HUES64 (cell line): ENCODE measurements around the gene PIK3IP1.
A peak's percentile ranks its signal among the peaks of the same experiment; 100 is the strongest.
"Not testable (repeated sequence)": the region's sequence is repeated elsewhere in the genome, so short reads cannot be mapped to it uniquely, and the experiment has no call there.

Experiments used
- H3K27ac ChIP-seq: 2 replicates; pipeline ENCODE4 v1.7.0; 2013; ENCODE audit warnings: low read depth, low read length, inconsistent platforms
- H3K27me3 ChIP-seq: 2 replicates; pipeline ENCODE4 v1.6.1; 2013; ENCODE audit warnings: mild to moderate bottlenecking, low read length; ENCODE audit not compliant: insufficient read depth
- H3K36me3 ChIP-seq: 2 replicates; pipeline ENCODE4 v1.6.1; 2013; ENCODE audit warnings: mild to moderate bottlenecking, low read length; ENCODE audit not compliant: insufficient read depth
- H3K4me1 ChIP-seq: 2 replicates; pipeline ENCODE4 v1.6.1; 2013; ENCODE audit warnings: mild to moderate bottlenecking, low read length, moderate library complexity; ENCODE audit not compliant: insufficient read depth
- H3K4me3 ChIP-seq: 2 replicates; pipeline ENCODE4 v1.5.1; 2013; ENCODE audit warnings: mild to moderate bottlenecking, low read length, moderate library complexity
- H3K9ac ChIP-seq: 2 replicates; pipeline ENCODE4 v1.6.1; 2013; ENCODE audit warnings: mild to moderate bottlenecking, low read depth, low read length
- H3K9me3 ChIP-seq: 2 replicates; pipeline ENCODE4 v1.6.1; 2013; ENCODE audit warnings: low read depth, low read length; ENCODE audit not compliant: insufficient read depth
- WGBS: fragments of 150-250, 120-280 bp; methylation state at CpG from one replicate; pipeline ENCODE4 v1.1.7; 2013; ENCODE audit warnings: missing lambda C conversion rate; 5-methylcytosine and 5-hydroxymethylcytosine counted together

PIK3IP1 gene

DNA sequence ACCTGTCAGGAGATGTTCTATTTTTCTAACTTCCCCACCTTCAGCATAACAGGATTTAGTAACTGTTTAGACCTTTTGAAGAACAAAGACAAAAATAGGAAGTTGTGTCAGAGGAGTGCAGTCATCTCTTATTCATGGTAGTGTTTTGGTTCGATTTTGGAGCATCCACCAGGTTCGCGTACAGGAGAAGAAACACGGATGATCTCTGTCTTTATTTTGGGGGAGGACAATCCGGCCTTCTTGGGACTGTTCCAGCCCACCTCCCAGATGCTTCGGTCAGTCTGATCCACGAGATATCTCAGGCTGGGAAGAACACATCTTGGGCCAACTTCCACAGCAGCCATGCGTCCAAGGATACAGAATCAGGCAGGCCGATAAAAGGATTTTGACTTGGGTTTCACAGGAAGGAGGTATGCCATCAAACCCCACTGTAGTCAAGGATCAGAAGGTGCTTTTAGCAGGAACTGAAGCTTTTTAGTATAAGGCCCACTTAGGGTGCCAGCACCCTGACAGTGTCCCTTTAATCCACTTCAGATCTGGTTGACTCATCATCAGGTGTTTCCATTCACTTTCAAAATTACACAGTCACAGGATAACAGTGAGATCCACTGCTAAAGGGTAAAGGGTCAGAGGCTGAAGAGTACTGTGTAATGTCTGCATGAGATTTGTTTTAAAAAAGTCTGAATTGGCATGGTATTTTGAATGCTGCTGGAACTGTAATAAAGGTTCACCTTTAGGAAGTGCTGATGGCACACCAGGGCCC is 37.3 kb upstream of the PIK3IP1 start:
- 85% methylated on average over 9 of the region's 9 CpGs for WGBS
- H3K27me3 ChIP-seq, result no peaks in the 10 kb centered on the region
- H3K36me3 ChIP-seq, result peaks cover 97% of the 10 kb centered on the region
- H3K4me1 ChIP-seq, result peaks cover 12% of the 10 kb centered on the region; the same call in 1 of the 2 replicates
- no peaks in the 10 kb centered on the region for H3K9me3 ChIP-seq
- H3K9ac ChIP-seq, result no peak overlapping the region
- H3K4me3 ChIP-seq, result no peak overlapping the region
- no peak overlapping the region for H3K27ac ChIP-seq

DNA sequence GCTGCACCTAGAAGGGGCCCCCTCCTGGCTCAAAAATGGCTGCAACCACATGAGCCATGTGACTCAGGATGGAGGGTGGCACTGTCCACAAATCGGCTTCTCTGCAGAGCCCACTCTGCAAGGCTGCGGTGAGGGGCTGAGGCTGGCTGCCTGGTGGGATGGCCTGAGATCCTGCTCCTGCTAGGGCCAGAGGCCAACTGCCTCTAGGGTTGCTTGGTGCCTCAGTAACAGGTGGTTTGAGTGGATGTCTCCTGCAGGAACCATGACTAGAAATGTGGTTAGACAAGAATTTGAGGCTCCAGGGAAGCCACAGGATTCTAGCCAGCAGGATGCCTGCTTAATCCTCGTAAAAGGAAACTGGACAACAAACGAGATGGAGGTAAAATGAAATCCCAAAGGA is 36.7 kb upstream of the PIK3IP1 start:
- Histone ChIP-seq H3K36me3 (peaks cover 95% of the 10 kb centered on the region), H3K27me3 (no peaks in the 10 kb centered on the region), H3K27ac (no peak overlapping the region; the same call in 1 of the 2 replicates), H3K4me1 (peaks cover 12% of the 10 kb centered on the region; the same call in 1 of the 2 replicates), H3K9me3 (no peaks in the 10 kb centered on the region), H3K4me3 (no peak overlapping the region), H3K9ac (no peak overlapping the region; the same call in 1 of the 2 replicates)
- WGBS, result 91% methylated on average over 4 of the region's 4 CpGs

DNA sequence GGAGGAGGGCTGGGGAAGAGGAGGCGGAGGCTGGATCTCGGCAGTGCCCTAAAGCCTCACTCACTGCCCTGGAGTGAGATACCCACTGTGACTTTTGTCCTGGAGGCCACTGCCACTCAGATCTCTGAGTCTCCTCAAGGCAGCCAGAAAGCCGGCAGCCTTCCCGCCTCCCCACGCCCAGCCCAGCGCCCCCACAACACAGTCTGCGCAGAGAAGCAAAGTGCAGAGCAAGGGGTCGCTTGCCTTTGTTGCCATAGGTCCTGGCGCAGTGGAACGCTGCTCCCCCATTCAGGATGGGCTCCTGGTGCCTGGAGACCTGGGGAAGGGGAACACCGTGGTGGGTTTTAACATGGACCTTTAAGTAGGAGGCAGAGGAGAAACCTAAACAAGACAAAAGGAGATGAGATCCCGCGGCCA is 36.3 kb upstream of the PIK3IP1 start:
- H3K36me3 ChIP-seq, result peaks cover 95% of the 10 kb centered on the region
- peak overlapping the region; percentile 39; the same call in 1 of the 2 replicates for H3K27ac ChIP-seq
- peak overlapping the region; percentile 39; the same call in 1 of the 2 replicates for H3K9ac ChIP-seq
- H3K27me3 ChIP-seq, result no peaks in the 10 kb centered on the region
- H3K4me1 ChIP-seq, result peaks cover 12% of the 10 kb centered on the region; the same call in 1 of the 2 replicates
- 90% methylated on average over 13 of the region's 13 CpGs for WGBS
- no peak overlapping the region for H3K4me3 ChIP-seq
- H3K9me3 ChIP-seq, result no peaks in the 10 kb centered on the region

DNA sequence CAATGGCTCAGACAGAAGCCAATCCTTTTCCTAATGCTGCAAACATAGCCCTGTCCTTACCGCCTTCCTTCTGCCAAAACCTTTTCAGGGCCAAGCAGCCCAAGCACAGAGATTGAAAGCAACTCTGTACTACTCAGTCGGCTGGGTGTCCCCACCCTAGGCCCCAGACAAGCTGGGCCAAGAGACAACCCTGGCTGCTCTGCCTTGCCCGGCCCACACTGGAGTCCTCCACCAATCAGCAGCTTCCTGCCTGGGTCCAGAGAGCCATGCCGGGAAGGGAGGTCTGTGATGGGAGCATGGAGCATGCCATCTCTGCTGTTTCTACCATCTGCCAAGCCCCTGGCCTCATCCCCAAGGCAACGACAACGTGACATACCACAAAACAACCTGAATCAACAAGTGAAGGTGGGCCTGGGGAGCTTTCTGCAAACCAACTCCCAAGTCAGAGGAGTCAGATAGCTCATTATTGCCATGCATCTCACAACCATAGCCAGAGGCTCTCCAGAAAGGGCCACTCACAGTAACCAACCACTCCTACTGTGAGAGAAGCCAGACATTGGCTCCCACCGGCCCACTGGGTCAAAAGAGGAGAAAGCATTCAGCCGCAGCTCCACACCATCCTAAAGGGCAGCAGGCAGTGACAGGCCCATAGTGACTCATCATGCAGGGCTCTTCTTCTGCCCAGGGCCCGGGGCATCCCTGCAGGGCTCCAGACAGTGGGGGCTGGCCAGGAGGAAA is 35.7 kb upstream of the PIK3IP1 start:
- H3K4me3 ChIP-seq, result no peak overlapping the region
- H3K36me3 ChIP-seq, result peaks cover 91% of the 10 kb centered on the region
- peaks cover 12% of the 10 kb centered on the region; the same call in 1 of the 2 replicates for H3K4me1 ChIP-seq
- 87% methylated on average over 9 of the region's 9 CpGs for WGBS
- H3K27ac ChIP-seq, result no peak overlapping the region
- no peaks in the 10 kb centered on the region for H3K27me3 ChIP-seq
- no peak overlapping the region for H3K9ac ChIP-seq
- H3K9me3 ChIP-seq, result no peaks in the 10 kb centered on the region

DNA sequence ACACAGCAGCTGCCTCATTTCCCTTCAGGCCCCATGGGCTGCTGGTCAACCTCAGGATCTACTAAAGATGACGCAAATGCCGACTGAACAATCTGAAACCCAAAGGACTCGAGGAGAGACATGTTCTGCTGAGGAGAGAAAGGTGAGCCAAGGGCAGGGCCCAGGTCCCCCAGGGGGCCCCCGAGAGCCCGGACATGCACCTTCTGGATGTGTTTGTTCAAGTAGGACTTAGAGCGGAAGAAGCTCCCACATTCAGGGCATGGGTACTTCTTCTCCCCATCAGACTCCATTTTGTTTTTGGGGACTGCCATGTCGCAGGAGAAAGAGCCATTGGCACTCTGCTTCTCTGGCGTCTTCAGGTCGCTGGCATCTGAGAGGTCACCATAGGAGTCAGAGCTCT is 34.6 kb upstream of the PIK3IP1 start:
- no peaks in the 10 kb centered on the region for H3K27me3 ChIP-seq
- H3K36me3 ChIP-seq, result peaks cover 80% of the 10 kb centered on the region
- H3K27ac ChIP-seq, result no peak overlapping the region
- H3K9ac ChIP-seq, result no peak overlapping the region
- no peak overlapping the region for H3K4me3 ChIP-seq
- peaks cover 12% of the 10 kb centered on the region; the same call in 1 of the 2 replicates for H3K4me1 ChIP-seq
- WGBS, result 95% methylated on average over 9 of the region's 9 CpGs
- H3K9me3 ChIP-seq, result no peaks in the 10 kb centered on the region

DNA sequence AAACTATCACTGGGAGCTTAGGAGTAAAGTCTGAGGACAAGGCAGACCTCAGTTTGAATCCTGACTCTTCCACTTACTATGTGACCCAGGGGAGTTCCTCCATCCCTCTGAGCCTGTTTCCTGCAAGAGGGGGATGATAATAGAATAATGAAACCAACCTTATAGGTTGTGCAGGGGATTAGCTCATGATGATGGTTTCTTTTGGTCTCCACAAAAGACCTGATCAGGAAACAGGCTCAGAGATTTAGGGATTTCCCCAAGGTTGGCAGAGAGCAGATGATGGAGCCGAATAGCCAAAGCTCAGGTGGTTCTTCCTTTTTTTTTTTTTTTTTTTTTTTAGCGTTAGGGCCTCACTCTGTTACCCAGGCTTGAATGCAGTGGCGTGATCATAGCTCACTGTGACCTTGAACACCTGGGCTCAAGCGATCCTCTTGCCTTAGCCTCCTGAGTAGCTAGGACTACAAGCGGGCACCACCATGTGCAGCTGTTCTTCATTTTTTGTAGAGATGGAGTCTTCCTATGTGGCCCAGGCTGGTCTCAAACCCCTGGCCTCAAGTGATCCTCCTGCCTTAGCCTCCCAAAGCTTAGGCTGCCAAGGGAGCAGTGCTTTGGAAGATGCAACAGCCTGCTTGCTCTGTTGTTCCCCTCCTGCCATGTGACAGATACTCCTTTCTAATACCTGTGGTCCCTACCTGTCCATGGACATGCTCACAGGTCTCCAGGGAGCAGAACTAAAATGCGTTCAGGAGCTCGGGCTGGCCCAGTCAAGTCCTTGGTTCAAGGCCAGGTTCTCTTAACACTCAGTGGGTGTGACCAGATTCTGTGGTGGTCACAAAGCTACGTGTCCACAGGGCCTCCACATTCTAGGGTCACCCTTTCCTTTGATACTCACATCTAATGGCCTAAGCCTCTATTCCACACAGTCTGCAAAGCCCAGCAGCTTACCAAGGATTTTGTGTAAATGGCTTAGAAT is 31.6 kb upstream of the PIK3IP1 start:
- Histone ChIP-seq H3K9me3 (no peaks in the 10 kb centered on the region), H3K36me3 (peaks cover 53% of the 10 kb centered on the region), H3K4me3 (no peak overlapping the region), H3K9ac (no peak overlapping the region), H3K4me1 (peaks cover 8% of the 10 kb centered on the region; the same call in 1 of the 2 replicates), H3K27ac (no peak overlapping the region), H3K27me3 (no peaks in the 10 kb centered on the region)
- 93% methylated on average over 8 of the region's 8 CpGs for WGBS

DNA sequence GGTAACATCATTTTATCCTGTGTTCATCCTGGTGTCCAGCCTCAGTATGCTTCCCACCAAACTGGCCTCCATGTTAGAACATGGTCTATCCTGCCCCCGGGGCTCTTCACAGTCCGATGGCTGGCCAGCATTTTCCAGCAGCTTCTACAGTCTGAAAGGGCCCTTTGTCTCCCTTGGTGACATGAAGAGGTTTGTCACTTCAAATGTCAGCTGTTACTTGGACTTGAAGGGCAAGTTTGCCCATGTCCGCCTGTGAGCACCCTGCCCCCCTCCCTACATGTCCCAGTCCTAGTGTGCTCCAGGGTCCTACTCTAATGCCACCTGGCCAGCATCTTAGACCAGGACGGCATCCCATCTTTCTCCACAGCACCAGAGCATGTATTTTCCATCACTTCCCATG is 29.1 kb upstream of the PIK3IP1 start:
- Histone ChIP-seq H3K27ac (no peak overlapping the region), H3K9me3 (no peaks in the 10 kb centered on the region), H3K4me3 (no peak overlapping the region), H3K27me3 (no peaks in the 10 kb centered on the region), H3K36me3 (peaks cover 28% of the 10 kb centered on the region), H3K9ac (no peak overlapping the region), H3K4me1 (no peaks in the 10 kb centered on the region)
- 91% methylated on average over 4 of the region's 4 CpGs for WGBS

DNA sequence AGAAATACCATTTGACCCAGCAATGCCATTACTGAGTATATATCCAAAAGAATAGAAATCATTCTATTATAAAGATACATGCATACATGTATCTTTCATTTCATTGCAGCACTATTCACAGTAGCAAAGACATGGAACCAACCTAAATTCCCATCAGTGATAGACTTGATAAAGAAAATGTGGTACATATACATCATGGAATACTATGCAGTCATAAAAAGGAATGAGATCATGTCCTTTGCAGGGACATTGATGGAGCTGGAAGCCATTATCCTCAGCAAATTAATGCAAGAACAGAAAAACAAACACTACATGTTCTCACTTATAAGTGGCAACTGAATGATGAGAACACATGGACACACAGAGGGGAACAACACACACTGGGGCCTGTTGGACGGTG is 21.9 kb upstream of the PIK3IP1 start:
- WGBS, result 90% methylated on average over 1 of the region's 1 CpG
- H3K4me3 ChIP-seq, H3K9ac ChIP-seq, H3K36me3 ChIP-seq, H3K4me1 ChIP-seq, H3K27me3 ChIP-seq, H3K27ac ChIP-seq, H3K9me3 ChIP-seq: not testable (repeated sequence)

DNA sequence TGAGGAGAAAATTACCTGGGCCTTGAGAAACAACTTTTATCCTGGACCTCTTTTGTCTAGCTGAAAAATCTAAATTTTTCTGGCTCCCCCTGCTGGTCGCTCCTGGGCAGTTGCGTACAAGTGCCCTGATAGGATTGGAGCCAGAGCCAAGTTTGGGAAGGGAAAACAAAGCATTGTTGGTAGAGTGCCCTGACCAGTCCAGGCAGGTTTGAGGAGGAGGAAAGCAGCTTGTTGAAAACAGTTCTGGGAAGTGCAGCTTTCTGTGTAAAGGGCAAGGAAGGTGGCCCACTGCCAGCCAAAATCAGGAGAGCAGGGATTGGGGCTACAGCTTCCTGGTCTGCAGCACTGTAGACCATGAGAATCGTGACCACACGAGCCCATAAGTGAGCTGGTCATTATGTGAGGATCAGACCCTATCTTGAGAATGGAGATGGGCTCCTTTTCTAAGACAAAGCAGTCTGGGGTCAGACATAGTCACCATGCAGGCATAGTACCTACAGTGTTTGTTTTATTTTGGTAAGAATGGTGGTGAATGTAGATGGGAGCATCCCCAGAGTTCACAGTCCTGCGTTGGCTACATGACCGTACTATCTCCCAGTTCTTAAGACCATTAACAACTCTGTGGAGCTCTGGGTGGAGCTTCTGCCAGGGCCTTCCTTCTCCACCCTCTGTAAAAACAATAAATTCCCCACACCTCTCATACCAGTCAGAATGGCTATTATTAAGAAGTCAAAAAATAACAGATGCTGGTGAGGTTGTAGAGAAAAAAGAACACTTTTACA is 21.3 kb upstream of the PIK3IP1 start:
- H3K4me1 ChIP-seq, result peaks cover 3% of the 10 kb centered on the region
- no peak overlapping the region for H3K4me3 ChIP-seq
- peak overlapping the region; percentile 48; the same call in 1 of the 2 replicates for H3K27ac ChIP-seq
- WGBS, result 66% methylated on average over 6 of the region's 6 CpGs
- H3K27me3 ChIP-seq, result no peaks in the 10 kb centered on the region
- H3K36me3 ChIP-seq, result no peaks in the 10 kb centered on the region
- peak overlapping the region; percentile 59; the same call in 1 of the 2 replicates for H3K9ac ChIP-seq
- peaks cover 9% of the 10 kb centered on the region; the same call in 1 of the 2 replicates for H3K9me3 ChIP-seq

DNA sequence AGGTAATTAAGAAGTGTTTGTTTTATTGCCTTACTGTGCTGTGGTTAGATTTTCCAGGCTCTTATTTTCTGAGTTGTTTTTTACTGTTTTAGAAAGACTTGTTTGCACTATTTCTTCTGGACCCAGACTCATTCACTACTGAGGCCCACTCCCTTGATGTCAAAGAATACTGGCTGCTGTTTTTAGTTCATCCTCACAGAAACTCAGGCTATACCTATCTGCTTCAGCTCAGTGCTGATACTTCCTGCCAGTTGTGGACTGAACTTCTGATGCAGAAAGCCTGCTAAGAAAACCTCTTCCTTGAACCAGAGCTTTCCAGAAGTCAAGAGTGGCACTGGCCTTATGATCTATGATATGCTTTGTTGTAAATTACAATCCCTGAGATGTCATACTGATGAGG is 15.9 kb upstream of the PIK3IP1 start:
- Histone ChIP-seq H3K4me3 (no peak overlapping the region), H3K27me3 (no peaks in the 10 kb centered on the region), H3K4me1 (no peaks in the 10 kb centered on the region), H3K36me3 (no peaks in the 10 kb centered on the region), H3K9me3 (no peaks in the 10 kb centered on the region), H3K27ac (no peak overlapping the region), H3K9ac (no peak overlapping the region)
